Bronchial epithelial cell (primary cell): Measurements from ENCODE around the gene GNS. TPM values are rescaled to one million over a fixed set of nuclear protein-coding genes. Genes with fewer than 3 reads are reported as not detected.

Experiments
- DNase-seq: peaks from one replicate; pipeline ENCODE4 v3.0.0-alpha.2; 2010; ENCODE audit warnings: low read depth
- FAIRE-seq: peaks from 2 replicates; lab custom pipeline; 2011; peaks lifted over from hg19 to GRCh38; lab: Jason Lieb, UNC
- H3K27me3 ChIP-seq: 2 replicates; pipeline ENCODE4 v1.5.1; 2011; ENCODE audit warnings: low read length; ENCODE audit not compliant: control insufficient read depth, insufficient read depth
- H3K36me3 ChIP-seq: 2 replicates; pipeline ENCODE4 v1.5.1; 2011; ENCODE audit warnings: low read length; ENCODE audit not compliant: control insufficient read depth, insufficient read depth
- H3K4me3 ChIP-seq: 2 replicates; pipeline ENCODE4 v1.5.1; 2011; ENCODE audit warnings: mild to moderate bottlenecking, low read depth, low read length, control low read depth
- CTCF ChIP-seq: IDR thresholded peaks from 2 replicates; pipeline ENCODE4 v1.5.1; 2011; ENCODE audit warnings: mild to moderate bottlenecking, moderate library complexity, low read length, control low read depth, inconsistent platforms; ENCODE audit not compliant: insufficient read depth, severe bottlenecking
- total RNA-seq: library from RNA; depleted of rRNA; stranded (reverse); fragments of >200 nt; gene quantifications from 2 replicates; pipeline ENCODE4 v1.2.1, GENCODE V29; 2014

GNS gene
- total RNA-seq, 1 donor from 2014 or later, result 99.0 TPM

DNA sequence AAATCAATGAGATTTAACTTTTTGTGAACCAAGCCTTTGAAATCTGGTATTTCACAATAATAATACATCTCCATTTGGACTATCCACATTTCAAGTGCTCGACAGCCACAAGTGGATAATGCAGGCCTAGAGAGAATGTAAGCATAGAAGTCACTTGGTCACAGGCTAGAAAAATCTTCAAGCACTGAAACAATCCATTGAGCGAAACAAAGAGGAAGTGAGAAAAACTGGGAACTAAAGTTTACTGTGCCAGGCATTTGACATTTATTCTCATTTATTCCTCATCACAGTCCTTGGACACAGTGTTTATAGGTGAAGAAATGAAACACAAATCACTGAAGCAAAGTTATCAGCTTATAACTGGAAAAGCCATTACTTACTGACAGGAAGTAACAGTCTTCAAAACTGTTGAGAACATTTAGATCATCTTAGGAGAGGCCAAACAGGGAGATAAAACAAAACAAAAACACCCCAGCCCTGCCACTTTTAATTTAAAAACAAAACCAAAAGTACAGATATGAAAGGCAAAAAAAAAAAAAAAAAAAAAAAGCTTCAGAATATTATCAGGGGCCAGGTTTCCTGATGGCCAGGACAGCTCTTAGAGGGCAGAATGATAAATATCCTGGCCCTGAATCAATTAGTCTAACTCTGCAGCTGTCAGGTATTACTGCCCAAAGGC lies 29.2 kb downstream of the GNS start:
- no peak overlapping the region for H3K4me3 ChIP-seq
- peaks cover 1% of the 10 kb centered on the region for H3K36me3 ChIP-seq
- FAIRE-seq (no peak), DNase-seq (no peak)
- no peaks in the 10 kb centered on the region for H3K27me3 ChIP-seq
- TF ChIP-seq CTCF, result no peak

DNA sequence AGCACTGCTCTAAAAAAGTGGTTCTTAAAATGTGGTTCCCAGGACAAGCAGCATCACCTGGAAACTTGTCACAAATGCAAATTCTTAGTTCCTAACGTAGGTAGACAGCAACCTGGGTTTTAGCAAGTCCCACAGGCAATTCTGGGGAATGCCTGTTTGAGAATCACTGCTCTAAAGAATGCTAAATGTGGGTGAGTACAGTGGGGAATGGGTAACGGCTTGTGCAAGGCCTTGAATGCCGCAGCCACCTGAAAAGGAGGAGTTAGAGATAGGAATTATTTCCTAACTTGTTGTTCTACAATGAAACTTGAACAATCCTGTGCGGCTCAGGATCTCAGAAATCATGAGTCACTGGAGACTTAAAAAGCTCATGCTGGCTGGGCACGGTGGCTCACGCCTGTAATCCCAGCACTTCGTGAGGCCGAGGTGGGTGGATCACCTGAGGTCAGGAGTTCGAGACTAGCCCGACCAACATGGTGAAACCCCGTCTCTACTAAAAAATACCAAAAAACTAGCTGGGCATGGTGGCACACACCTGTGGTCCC lies 34.9 kb downstream of the GNS start:
- FAIRE-seq (no peak), DNase-seq (no peak)
- H3K27me3 ChIP-seq, result no peaks in the 10 kb centered on the region
- H3K36me3 ChIP-seq, result peaks cover 6% of the 10 kb centered on the region
- no peak overlapping the region for H3K4me3 ChIP-seq
- no peak for TF ChIP-seq CTCF

DNA sequence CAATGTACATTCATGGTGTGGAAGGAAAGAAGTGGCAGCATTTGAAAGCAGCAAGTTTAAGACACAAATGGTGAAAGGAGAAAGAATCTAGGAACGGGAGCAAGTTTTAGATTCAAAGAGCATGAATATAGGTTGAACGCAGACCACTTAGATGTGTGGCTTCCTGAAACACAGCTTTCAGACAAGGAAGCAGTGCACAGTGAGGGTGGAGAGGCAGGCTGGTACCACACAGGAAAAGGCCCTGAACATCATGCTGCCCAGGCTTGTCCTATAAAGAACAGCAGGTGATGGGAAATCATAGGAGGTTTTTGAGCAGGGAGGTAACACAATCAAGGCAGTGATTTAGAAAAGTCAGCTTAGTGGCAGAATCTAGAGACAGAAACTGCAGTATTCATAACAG lies 35.6 kb downstream of the GNS start:
- no peak for TF ChIP-seq CTCF
- H3K27me3 ChIP-seq, result no peaks in the 10 kb centered on the region
- no peak overlapping the region for H3K4me3 ChIP-seq
- DNase-seq, result no peak
- peaks cover 6% of the 10 kb centered on the region for H3K36me3 ChIP-seq
- FAIRE-seq, result no peak

GRCh38 chr12:64722835-64723234 lies 36.4 kb downstream of the GNS start:
- H3K36me3 ChIP-seq, result peaks cover 6% of the 10 kb centered on the region
- FAIRE-seq (peak; percentile 55), DNase-seq (no peak)
- TF ChIP-seq CTCF, result no peak
- no peaks in the 10 kb centered on the region for H3K27me3 ChIP-seq
- H3K4me3 ChIP-seq, result no peak overlapping the region

GRCh38 chr12:64720884-64721283 lies 38.3 kb downstream of the GNS start:
- no peak for FAIRE-seq
- no peak overlapping the region for H3K4me3 ChIP-seq
- no peaks in the 10 kb centered on the region for H3K27me3 ChIP-seq
- TF ChIP-seq CTCF, result no peak
- no peak for DNase-seq
- peaks cover 7% of the 10 kb centered on the region for H3K36me3 ChIP-seq
